B cell (primary cell): ENCODE measurements around the gene LPGAT1. TPM values are rescaled to one million over a fixed set of nuclear protein-coding genes. Genes with fewer than 3 reads are reported as not detected.

ENCODE experiments used
- ATAC-seq: fragments of 200-7000 bp; cut with Tn5 transposase; one replicate; pipeline ENCODE4 v1.10.0; 2021; ENCODE audit warnings: low read depth, mild to moderate bottlenecking, moderate number of reproducible peaks, moderate library complexity
- CTCF ChIA-PET: fragments of 350-600 bp; sonication (Branson Sonifier 250); formaldehyde crosslinking; loops from one replicate; lab custom pipeline; 2021; ENCODE audit warnings: antibody characterized with exemption, inconsistent platforms; lab: Charles Lee
- POLR2A ChIA-PET: fragments of 350-600 bp; sonication (Branson Sonifier 250); formaldehyde crosslinking; loops from one replicate; lab custom pipeline; 2021; ENCODE audit warnings: antibody characterized with exemption; lab: Charles Lee
- DNase-seq: peaks from one replicate; pipeline ENCODE4 v3.0.0; 2013
- H2AFZ ChIP-seq: 2 replicates; pipeline ENCODE4 v1.6.1; 2012; ENCODE audit warnings: mild to moderate bottlenecking, low read depth, low read length; ENCODE audit not compliant: insufficient read depth, poor library complexity, severe bottlenecking
- H3K27ac ChIP-seq, 2 donors: 1 replicate in 1 of 2; 2 replicates in 1 of 2; pipeline ENCODE4 v1.5.1; 2012 to 2013; ENCODE audit warnings: low read length in 2 of 2, mild to moderate bottlenecking in 2 of 2, moderate library complexity in 1 of 2
- H3K27me3 ChIP-seq, 4 experiments: fragments of 200-600 bp in 1 of 4; sonication (generic) in 1 of 4; replicated peaks in 1 of 4; 1 replicate in 2 of 4; 2 replicates in 2 of 4; pipeline versions ENCODE4 v1.6.1 to v1.7.0; 2013 to 2016; ENCODE audit warnings: low read length in 3 of 4, mild to moderate bottlenecking in 2 of 4, mixed read lengths in 1 of 4, moderate library complexity in 1 of 4; ENCODE audit not compliant: insufficient read depth in 4 of 4, control insufficient read depth in 3 of 4; ENCODE audit errors: control extremely low read depth in 1 of 4
- H3K36me3 ChIP-seq, 2 experiments: replicated peaks in 1 of 2; 1 replicate in 1 of 2; 2 replicates in 1 of 2; pipeline versions ENCODE4 v1.6.1 to v1.7.1; 2013; ENCODE audit warnings: low read length in 1 of 2; ENCODE audit not compliant: insufficient read depth in 2 of 2, control insufficient read depth in 1 of 2; ENCODE audit errors: control extremely low read depth in 1 of 2, extremely low read depth in 1 of 2
- H3K4me1 ChIP-seq, 2 donors: fragments of 200-600 bp in 1 of 2; sonication (generic) in 1 of 2; 1 replicate in 1 of 2; 2 replicates in 1 of 2; pipeline versions ENCODE4 v1.5.1 to v1.6.1; 2013 to 2017; ENCODE audit warnings: low read length in 2 of 2; ENCODE audit not compliant: control insufficient read depth in 2 of 2, insufficient read depth in 2 of 2
- H3K4me2 ChIP-seq: replicated peaks from 2 replicates; pipeline ENCODE3; 2012; ENCODE audit warnings: mild to moderate bottlenecking, low read depth, low read length; ENCODE audit not compliant: poor library complexity, severe bottlenecking
- H3K4me3 ChIP-seq, 5 experiments: fragments of 200-600 bp in 1 of 5; sonication (generic) in 1 of 5; 1 replicate in 3 of 5; 2 replicates in 2 of 5; pipeline versions ENCODE4 v1.5.1 to v1.7.0; 2011 to 2016; ENCODE audit warnings: low read length in 4 of 5, mild to moderate bottlenecking in 4 of 5, low read depth in 2 of 5, control low read depth in 1 of 5, moderate library complexity in 1 of 5; ENCODE audit not compliant: insufficient read depth in 1 of 5; ENCODE audit errors: control extremely low read depth in 1 of 5, extremely low read depth in 1 of 5
- H3K79me2 ChIP-seq: fragments of 200-600 bp; sonication (generic); one replicate; pipeline ENCODE4 v1.6.0; 2016; ENCODE audit warnings: low read length; ENCODE audit not compliant: control insufficient read depth, insufficient read depth
- H3K9ac ChIP-seq: fragments of 200-600 bp; sonication (generic); 2 replicates; pipeline ENCODE4 v1.6.1; 2017; ENCODE audit warnings: mild to moderate bottlenecking, low read length, moderate library complexity
- H3K9me3 ChIP-seq, 3 donors: one replicate each; pipeline versions ENCODE4 v1.6.1 to v1.7.1; 2013; ENCODE audit warnings: low read length in 2 of 3; ENCODE audit not compliant: control insufficient read depth in 2 of 3, insufficient read depth in 1 of 3; ENCODE audit errors: control extremely low read depth in 1 of 3
- H4K20me1 ChIP-seq: 2 replicates; pipeline ENCODE4 v1.6.0; 2012; ENCODE audit warnings: mild to moderate bottlenecking, low read length; ENCODE audit not compliant: insufficient read depth, control insufficient read depth, poor library complexity, severe bottlenecking
- H3K27ac Mint-ChIP-seq: one replicate; pipeline ENCODE4 v1.8.0; 2021; ENCODE audit warnings: mixed read lengths
- H3K27me3 Mint-ChIP-seq: one replicate; pipeline ENCODE4 v1.8.0; 2021; ENCODE audit warnings: mixed read lengths
- H3K4me1 Mint-ChIP-seq: one replicate; pipeline ENCODE4 v1.8.0; 2021; ENCODE audit warnings: mixed read lengths
- H3K4me3 Mint-ChIP-seq: one replicate; pipeline ENCODE4 v1.8.0; 2021; ENCODE audit warnings: mixed read lengths
- H3K9me3 Mint-ChIP-seq: one replicate; pipeline ENCODE4 v1.8.0; 2022; ENCODE audit warnings: mixed read lengths; ENCODE audit not compliant: insufficient read depth
- EZH2 ChIP-seq: IDR thresholded peaks from 2 replicates; pipeline ENCODE4 v1.6.1; 2012; ENCODE audit warnings: borderline replicate concordance, low read depth, mild to moderate bottlenecking, moderate library complexity, low read length; ENCODE audit not compliant: insufficient read depth, poor library complexity, severe bottlenecking
- WGBS: methylation state at CpG from one replicate; pipeline ENCODE4 v1.1.5; 2013; ENCODE audit warnings: missing lambda C conversion rate; ENCODE audit not compliant: insufficient coverage; 5-methylcytosine and 5-hydroxymethylcytosine counted together
- intact Hi-C: fragments of 100-400 bp; cut with micrococcal nuclease; formaldehyde crosslinking; loops from one replicate; pipeline ENCODE4 v1.10.0; 2022
- polyA plus RNA-seq: library from polyadenylated mRNA; depleted of rRNA; stranded (reverse); fragments of >200 nt; gene quantifications from 2 replicates; pipeline ENCODE4 v1.2.3, GENCODE V29; 2012
- total RNA-seq, 2 donors: library from RNA; stranded (reverse); fragments of 120-200 nt in 1 of 2; gene quantifications; 1 replicate in 1 of 2; 2 replicates in 1 of 2; pipeline versions ENCODE4 v1.2.3 to v1.2.4, GENCODE V29; 2013 to 2022
- TF ChIP-seq, protein P1 (sequence below): fragments of 200-600 bp; IDR thresholded peaks from one replicate; pipeline ENCODE4 v1.8.0; 2022; ENCODE audit warnings: antibody characterized with exemption, mild to moderate bottlenecking

LPGAT1 gene
- total and polyA plus RNA-seq, 2 donors (not counting 1 experiment from before 2014, with no cell fraction given): 9.3 to 63.8 TPM

DNA sequence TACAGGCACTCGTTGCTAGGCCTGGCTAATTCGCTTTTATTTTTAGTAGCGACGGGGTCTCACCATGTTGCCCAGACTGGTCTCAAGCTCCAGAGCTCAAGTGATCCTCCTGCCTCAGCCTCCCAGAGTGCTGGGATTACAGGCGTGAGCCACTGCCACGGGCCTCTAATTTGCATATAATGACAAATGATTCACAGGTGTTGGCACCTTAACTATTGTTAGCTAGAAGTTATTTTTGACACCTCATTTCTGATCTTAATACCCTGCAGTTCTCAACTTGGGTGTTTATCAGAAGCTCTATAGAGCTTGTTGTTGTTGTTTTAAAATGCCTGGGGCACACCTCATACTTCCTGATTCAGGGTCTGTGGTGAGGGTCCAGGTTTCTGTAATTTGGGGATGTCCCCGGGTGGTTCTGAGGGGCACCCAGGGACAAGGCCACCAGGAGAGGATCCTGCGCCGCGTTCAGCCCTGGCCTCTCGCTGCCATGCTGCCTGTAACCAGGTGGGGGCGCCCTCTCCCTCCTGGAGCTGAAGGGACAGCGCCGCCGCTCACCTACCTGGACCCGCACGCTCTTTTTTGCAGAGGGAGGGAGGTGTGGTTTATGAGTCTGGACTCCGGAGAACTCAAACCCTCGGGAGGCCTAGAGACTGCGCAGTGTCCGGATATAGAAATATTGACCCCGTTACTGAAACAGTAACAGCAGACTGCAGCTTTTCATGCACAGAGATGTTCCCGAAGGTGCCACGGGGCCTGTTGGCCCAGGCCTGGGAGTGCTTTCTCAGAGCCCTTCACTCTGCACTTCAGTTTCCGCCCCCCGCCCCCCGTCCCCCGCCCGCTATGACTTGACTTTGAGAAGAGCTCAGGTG, 132.2 kb downstream of the LPGAT1 start:
- H3K4me3 Mint-ChIP-seq: peak overlapping the region; percentile 76
- 13% methylated on average over 20 of the region's 29 CpGs for WGBS
- Histone ChIP-seq H3K27me3 (peaks cover 0 to 5% (median 0%) of the 10 kb centered on the region in 4 experiments), H3K79me2 (no peaks in the 10 kb centered on the region), H3K4me1 (peaks cover 44 to 52% of the 10 kb centered on the region in 2 donors), H3K4me2 (peak overlapping the region; percentile 77), H3K27ac (peak overlapping the region in 1 of 2 donors; percentile 11), H3K36me3 (no peaks in the 10 kb centered on the region), H3K9ac (peak overlapping the region; percentile 54), H2AFZ (peak overlapping the region; percentile 54), H4K20me1 (no peaks in the 10 kb centered on the region), H3K4me3 (peak overlapping the region in 3 of 5 experiments; percentile 21 to 44 (median 34)), H3K9me3 (peaks cover 0 to 19% (median 5%) of the 10 kb centered on the region in 3 donors)
- peaks cover 2% of the 10 kb centered on the region for H3K9me3 Mint-ChIP-seq
- ChIA-PET CTCF (interaction anchor here (0.6 to 7.7 kb wide), 36 partner anchors 8 to 757 kb away, joined by 3 to 155 read pairs (median 4); partner anchors contain the start of genes DTL, INTS7, NEK2 and SLC30A1), POLR2A (interaction anchor here (0.9 to 1.7 kb wide), 4 partner anchors 17 to 337 kb away, joined by 4 to 5 read pairs (median 5); partner anchors contain the start of genes DTL, INTS7 and NEK2)
- intact Hi-C loops: loop anchor here (5.0 kb wide), 2 partner anchors 134 to 589 kb away; partner anchors contain the start of genes LPGAT1 and PPP2R5A
- DNase-seq (peak; percentile 76), ATAC-seq (peak; percentile 45)
- peaks cover 5% of the 10 kb centered on the region for H3K27me3 Mint-ChIP-seq
- H3K27ac Mint-ChIP-seq: peak overlapping the region; percentile 59
- TF ChIP-seq, protein P1, sequence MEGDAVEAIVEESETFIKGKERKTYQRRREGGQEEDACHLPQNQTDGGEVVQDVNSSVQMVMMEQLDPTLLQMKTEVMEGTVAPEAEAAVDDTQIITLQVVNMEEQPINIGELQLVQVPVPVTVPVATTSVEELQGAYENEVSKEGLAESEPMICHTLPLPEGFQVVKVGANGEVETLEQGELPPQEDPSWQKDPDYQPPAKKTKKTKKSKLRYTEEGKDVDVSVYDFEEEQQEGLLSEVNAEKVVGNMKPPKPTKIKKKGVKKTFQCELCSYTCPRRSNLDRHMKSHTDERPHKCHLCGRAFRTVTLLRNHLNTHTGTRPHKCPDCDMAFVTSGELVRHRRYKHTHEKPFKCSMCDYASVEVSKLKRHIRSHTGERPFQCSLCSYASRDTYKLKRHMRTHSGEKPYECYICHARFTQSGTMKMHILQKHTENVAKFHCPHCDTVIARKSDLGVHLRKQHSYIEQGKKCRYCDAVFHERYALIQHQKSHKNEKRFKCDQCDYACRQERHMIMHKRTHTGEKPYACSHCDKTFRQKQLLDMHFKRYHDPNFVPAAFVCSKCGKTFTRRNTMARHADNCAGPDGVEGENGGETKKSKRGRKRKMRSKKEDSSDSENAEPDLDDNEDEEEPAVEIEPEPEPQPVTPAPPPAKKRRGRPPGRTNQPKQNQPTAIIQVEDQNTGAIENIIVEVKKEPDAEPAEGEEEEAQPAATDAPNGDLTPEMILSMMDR: peak; percentile 97
- no peak for TF ChIP-seq EZH2
- peaks cover 53% of the 10 kb centered on the region for H3K4me1 Mint-ChIP-seq
